H1 (cell line): ENCODE results near the gene NEDD9. TPM values are rescaled to one million over a fixed set of nuclear protein-coding genes. Genes with fewer than 3 reads are reported as not detected.

Experiments
- CTCF ChIA-PET: fragments of 300-600 bp; sonication (Branson Sonifier 250); formaldehyde crosslinking; loops from one replicate; lab custom pipeline; 2021; ENCODE audit not compliant: partially characterized antibody; lab: Charles Lee
- POLR2A ChIA-PET: fragments of 300-600 bp; sonication (Branson Sonifier 250); formaldehyde crosslinking; loops from one replicate; lab custom pipeline; 2021; ENCODE audit warnings: inconsistent platforms; ENCODE audit not compliant: partially characterized antibody; lab: Charles Lee
- DNase-seq, 2 experiments: peaks; one replicate each; pipeline versions ENCODE4 v3.0.0 to v3.0.0-alpha.2; 2010 to 2022; ENCODE audit warnings: low spot score in 2 of 2, low read depth in 1 of 2, mixed read lengths in 1 of 2
- FAIRE-seq: peaks from 2 replicates; lab custom pipeline; 2011; peaks lifted over from hg19 to GRCh38; lab: Jason Lieb, UNC
- H2AFZ ChIP-seq: 2 replicates; pipeline ENCODE4 v1.8.1; 2012; ENCODE audit warnings: low read length, inconsistent platforms
- H2AK5ac ChIP-seq: 2 replicates; pipeline ENCODE4 v1.6.1; 2013; ENCODE audit warnings: low read depth, low read length
- H2BK120ac ChIP-seq: replicated peaks from 2 replicates; pipeline ENCODE3; 2013; ENCODE audit warnings: low read depth, low read length, inconsistent platforms
- H2BK12ac ChIP-seq: 2 replicates; pipeline ENCODE4 v1.6.1; 2013; ENCODE audit warnings: low read depth, low read length
- H2BK15ac ChIP-seq: 2 replicates; pipeline ENCODE4 v1.6.1; 2013; ENCODE audit warnings: low read length
- H2BK20ac ChIP-seq: 2 replicates; pipeline ENCODE4 v1.6.1; 2013; ENCODE audit warnings: low read length
- H2BK5ac ChIP-seq: 2 replicates; pipeline ENCODE4 v1.6.1; 2013; ENCODE audit warnings: low read depth, low read length
- H3K14ac ChIP-seq: 2 replicates; pipeline ENCODE4 v1.6.1; 2013; ENCODE audit warnings: inconsistent platforms; ENCODE audit not compliant: insufficient read length
- H3K18ac ChIP-seq: 2 replicates; pipeline ENCODE4 v1.6.1; 2013; ENCODE audit warnings: low read length; ENCODE audit errors: extremely low read depth
- H3K23ac ChIP-seq: 2 replicates; pipeline ENCODE4 v1.6.1; 2013; ENCODE audit warnings: inconsistent platforms; ENCODE audit not compliant: insufficient read length
- H3K23me2 ChIP-seq: 2 replicates; pipeline ENCODE4 v1.6.1; 2013; ENCODE audit warnings: low read depth, low read length
- H3K27ac ChIP-seq: 2 replicates; pipeline ENCODE4 v1.6.1; 2011; ENCODE audit warnings: low read depth, low read length, inconsistent platforms
- H3K27me3 ChIP-seq, 4 experiments: replicated peaks in 1 of 4; 1 replicate in 1 of 4; 2 replicates in 3 of 4; pipeline versions ENCODE4 v1.6.1 to v1.8.1; 2011 to 2013; ENCODE audit warnings: low read length in 3 of 4, mild to moderate bottlenecking in 3 of 4, inconsistent platforms in 2 of 4, mixed read lengths in 2 of 4, moderate library complexity in 1 of 4; ENCODE audit not compliant: control insufficient read depth in 3 of 4, insufficient read depth in 3 of 4; ENCODE audit errors: extremely low read depth in 1 of 4
- H3K36me3 ChIP-seq, 4 experiments: 2 replicates each; pipeline versions ENCODE4 v1.6.1 to v1.8.1; 2011 to 2013; ENCODE audit warnings: mild to moderate bottlenecking in 4 of 4, low read length in 3 of 4, moderate library complexity in 2 of 4, control low read depth in 1 of 4, inconsistent platforms in 1 of 4; ENCODE audit not compliant: insufficient read depth in 4 of 4, control insufficient read depth in 2 of 4
- H3K4ac ChIP-seq: replicated peaks from 2 replicates; pipeline ENCODE3; 2013; ENCODE audit warnings: low read length, low read depth, mixed read lengths, inconsistent platforms; ENCODE audit not compliant: insufficient read length
- H3K4me1 ChIP-seq, 4 experiments: replicated peaks in 1 of 4; 1 replicate in 1 of 4; 2 replicates in 3 of 4; pipeline versions ENCODE4 v1.6.1 to v1.8.1; 2011 to 2013; ENCODE audit warnings: low read length in 3 of 4, inconsistent platforms in 2 of 4, mixed read lengths in 1 of 4; ENCODE audit not compliant: insufficient read depth in 4 of 4, control insufficient read depth in 3 of 4
- H3K4me2 ChIP-seq, 2 experiments: 2 replicates each; pipeline versions ENCODE4 v1.6.1 to v1.8.1; 2011 to 2013; ENCODE audit warnings: low read depth in 2 of 2, low read length in 2 of 2, control low read depth in 1 of 2, inconsistent platforms in 1 of 2, mild to moderate bottlenecking in 1 of 2; ENCODE audit not compliant: insufficient read depth in 1 of 2
- H3K4me3 ChIP-seq, 4 experiments: fragments of 200-600, 300-600 bp in 1 of 4; sonication (generic), shearing (Covaris generic), sonication (Bioruptor Twin) in 1 of 4; 2 replicates each; pipeline versions ENCODE4 v1.5.1 to v1.8.1; 2011 to 2016; ENCODE audit warnings: low read length in 4 of 4, low read depth in 3 of 4, control low read depth in 2 of 4, inconsistent platforms in 2 of 4, mild to moderate bottlenecking in 2 of 4, mixed read lengths in 1 of 4, moderate library complexity in 1 of 4; ENCODE audit not compliant: insufficient read depth in 2 of 4; ENCODE audit errors: extremely low read depth in 1 of 4
- H3K56ac ChIP-seq: replicated peaks from 2 replicates; pipeline ENCODE3; 2013; ENCODE audit warnings: low read depth, mild to moderate bottlenecking, mixed read lengths, low read length, inconsistent platforms; ENCODE audit not compliant: insufficient read length
- H3K79me1 ChIP-seq: 2 replicates; pipeline ENCODE4 v1.6.1; 2013; ENCODE audit warnings: low read depth, low read length, control low read depth
- H3K79me2 ChIP-seq, 2 experiments: 2 replicates each; pipeline versions ENCODE4 v1.6.1 to v1.8.1; 2012 to 2013; ENCODE audit warnings: low read length in 2 of 2, mild to moderate bottlenecking in 2 of 2, inconsistent platforms in 1 of 2; ENCODE audit not compliant: insufficient read depth in 2 of 2, control insufficient read depth in 1 of 2
- H3K9ac ChIP-seq, 4 experiments: replicated peaks in 1 of 4; 1 replicate in 1 of 4; 2 replicates in 3 of 4; pipeline versions ENCODE4 v1.6.1 to v1.8.1; 2011 to 2013; ENCODE audit warnings: low read depth in 3 of 4, low read length in 3 of 4, control low read depth in 2 of 4, mild to moderate bottlenecking in 2 of 4, moderate library complexity in 2 of 4, inconsistent platforms in 1 of 4; ENCODE audit errors: extremely low read depth in 1 of 4
- H3K9me3 ChIP-seq, 2 experiments: 2 replicates each; pipeline versions ENCODE4 v1.6.1 to v1.8.1; 2012 to 2013; ENCODE audit warnings: mild to moderate bottlenecking in 2 of 2, moderate library complexity in 2 of 2, control low read depth in 1 of 2, inconsistent platforms in 1 of 2, low read depth in 1 of 2, low read length in 1 of 2, mixed read lengths in 1 of 2; ENCODE audit not compliant: insufficient read depth in 2 of 2
- H4K20me1 ChIP-seq, 2 experiments: replicated peaks in 1 of 2; 2 replicates each; pipeline versions ENCODE3 to v1.8.1; 2011 to 2013; ENCODE audit warnings: inconsistent platforms in 2 of 2, low read length in 2 of 2, mild to moderate bottlenecking in 1 of 2; ENCODE audit not compliant: insufficient read depth in 2 of 2, control insufficient read depth in 1 of 2
- H4K5ac ChIP-seq: 2 replicates; pipeline ENCODE4 v1.6.1; 2013; ENCODE audit warnings: low read length, low read depth, mixed read lengths, inconsistent platforms; ENCODE audit not compliant: insufficient read length
- H4K8ac ChIP-seq: 2 replicates; pipeline ENCODE4 v1.8.0; 2013; ENCODE audit warnings: mild to moderate bottlenecking, moderate library complexity, low read length, inconsistent platforms; ENCODE audit not compliant: insufficient read depth; ENCODE audit errors: extremely low read depth
- H4K91ac ChIP-seq: replicated peaks from 2 replicates; pipeline ENCODE3; 2013; ENCODE audit warnings: low read length, mixed read lengths, inconsistent platforms; ENCODE audit not compliant: insufficient read length
- HDAC6 ChIP-seq: IDR thresholded peaks from one replicate; pipeline ENCODE4 v1.7.1; 2012; ENCODE audit warnings: low read depth, mild to moderate bottlenecking, inconsistent platforms, low read length, moderate library complexity
- WGBS, 2 experiments: shearing (Covaris generic) in 1 of 2; methylation state at CpG; one replicate each; pipeline versions ENCODE4 v1.1.6 to v1.1.7; 2013 to 2015; ENCODE audit warnings: low lambda C conversion rate in 2 of 2, mixed read lengths in 2 of 2, inconsistent platforms in 1 of 2, low coverage in 1 of 2, missing lambda C conversion rate in 1 of 2; ENCODE audit not compliant: insufficient replicate concordance in 2 of 2, insufficient coverage in 1 of 2, insufficient read length in 1 of 2; ENCODE audit errors: extremely low coverage in 1 of 2, missing lambda C conversion rate in 1 of 2; 5-methylcytosine and 5-hydroxymethylcytosine counted together
- polyA plus RNA-seq, 7 experiments: library from polyadenylated mRNA; depleted of rRNA in 3 of 7; stranded (reverse) in 5 of 7; unstranded in 2 of 7; fragments of >200 nt in 5 of 7; fragments of 200-250 nt in 2 of 7; gene quantifications; 1 replicate in 5 of 7; 2 replicates in 1 of 7; 4 replicates in 1 of 7; pipeline versions ENCODE4 v1.2.1 to v1.2.3, GENCODE V29; 2011 to 2013; ENCODE audit warnings: missing spikeins in 2 of 7, mixed read lengths in 2 of 7
- total RNA-seq: library from RNA; stranded (reverse); fragmentation: NEBNext Ultra II Directional; extraction: Animal tissue kit (Norgen Biotek cat#: 25700); gene quantifications from 2 replicates; pipeline ENCODE4 v1.2.1, GENCODE V29; 2021

NEDD9 gene
- total and polyA plus RNA-seq, 2 of the 8 experiments (the other 6 are each of a cell fraction or from before 2014, with no cell fraction given): 3.6 to 12.0 TPM

GRCh38 chr6:11265932-11266331, 33.5 kb upstream of the NEDD9 start:
- FAIRE-seq (no peak), DNase-seq (no peak)
- H4K91ac ChIP-seq: no peak overlapping the region
- H2BK12ac ChIP-seq: no peak overlapping the region
- no peak overlapping the region for H4K5ac ChIP-seq
- H2BK15ac ChIP-seq: no peak overlapping the region
- no peak overlapping the region for H2BK5ac ChIP-seq
- no peak overlapping the region for H2BK120ac ChIP-seq
- no peaks in the 10 kb centered on the region for H3K23me2 ChIP-seq
- ChIA-PET POLR2A (no interaction called here), CTCF (no interaction called here)
- H3K4me3 ChIP-seq: no peak overlapping the region
- H3K79me2 ChIP-seq: no peaks in the 10 kb centered on the region
- no peaks in the 10 kb centered on the region; a peak in 1 of 7 replicates for H3K27me3 ChIP-seq
- no peak overlapping the region for H3K27ac ChIP-seq
- no peak overlapping the region for H3K18ac ChIP-seq
- H4K20me1 ChIP-seq: no peaks in the 10 kb centered on the region
- H3K4me1 ChIP-seq: no peaks in the 10 kb centered on the region
- H2AFZ ChIP-seq: no peak overlapping the region
- no peak overlapping the region for H2AK5ac ChIP-seq
- H3K14ac ChIP-seq: no peak overlapping the region
- no peaks in the 10 kb centered on the region for H3K9me3 ChIP-seq
- no peak overlapping the region for H4K8ac ChIP-seq
- no peak overlapping the region for H3K23ac ChIP-seq
- H3K56ac ChIP-seq: no peak overlapping the region
- H3K36me3 ChIP-seq: no peaks in the 10 kb centered on the region
- no peak overlapping the region for H3K4ac ChIP-seq
- WGBS, 2 experiments: 83% methylated on average over 1 of the region's 1 CpG; no CpG with 5 or more reads in 1 of the 2 experiments
- H3K9ac ChIP-seq: no peak overlapping the region
- H2BK20ac ChIP-seq: no peak overlapping the region
- H3K4me2 ChIP-seq: no peak overlapping the region
- H3K79me1 ChIP-seq: no peaks in the 10 kb centered on the region
- TF ChIP-seq HDAC6: no peak
